ENCODE results near the gene FASTK. TPM values are rescaled to one million over a fixed set of nuclear protein-coding genes. Genes with fewer than 3 reads are reported as not detected.

The FASTK gene
- total and polyA plus RNA-seq, 2 donors = 42.4 to 87.8 TPM

GRCh38 chr7:151076863-151077704 is 3.5 kb downstream of the FASTK start:
- WGBS = 74% methylated on average over 33 of the region's 33 CpGs
- H3K4me1 ChIP-seq (ENCODE audit: insufficient read depth) = no peaks in the 10 kb centered on the region
- no peak for DNase-seq (ENCODE audit: extremely low spot score)
- H3K27ac ChIP-seq (ENCODE audit: low read depth) = no peak overlapping the region
- no peak overlapping the region for H3K4me3 ChIP-seq (ENCODE audit: low read depth, low read length)
- H3K36me3 ChIP-seq (ENCODE audit: insufficient read depth) = peaks cover 3% of the 10 kb centered on the region

- Histone ChIP-seq H3K4me1 (ENCODE audit: insufficient read depth) (no peaks in the 10 kb centered on the region), H3K4me3 (ENCODE audit: low read depth, low read length) (no peak overlapping the region), H3K27ac (ENCODE audit: low read depth) (no peak overlapping the region), H3K36me3 (ENCODE audit: insufficient read depth) (peaks cover 3% of the 10 kb centered on the region)
- DNase-seq (ENCODE audit: extremely low spot score) = no peak
- WGBS = 83% methylated on average over 22 of the region's 22 CpGs
Observed at GRCh38 chr7:151075978-151076426, 4.6 kb downstream of the FASTK start.

DNA sequence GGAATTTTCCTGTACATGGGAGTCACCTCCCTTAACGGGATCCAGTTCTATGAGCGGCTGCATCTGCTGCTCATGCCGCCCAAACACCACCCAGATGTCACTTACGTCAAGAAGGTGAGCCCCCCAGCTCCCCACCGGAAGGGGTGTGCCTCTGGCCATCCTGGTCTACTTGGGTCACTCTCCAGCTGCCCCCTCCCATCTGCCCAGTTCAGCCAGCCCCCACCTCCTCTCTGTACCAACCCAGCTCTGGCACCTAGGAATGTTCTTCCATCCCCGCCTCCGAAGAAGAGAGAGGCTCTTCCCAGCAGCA is 5.0 kb downstream of the FASTK start:
- WGBS = 81% methylated on average over 7 of the region's 7 CpGs
- H3K4me3 ChIP-seq (ENCODE audit: low read depth, low read length) = no peak overlapping the region
- H3K36me3 ChIP-seq (ENCODE audit: insufficient read depth) = peaks cover 3% of the 10 kb centered on the region
- H3K4me1 ChIP-seq (ENCODE audit: insufficient read depth) = no peaks in the 10 kb centered on the region
- DNase-seq (ENCODE audit: extremely low spot score) = no peak
- H3K27ac ChIP-seq (ENCODE audit: low read depth) = no peak overlapping the region

DNA sequence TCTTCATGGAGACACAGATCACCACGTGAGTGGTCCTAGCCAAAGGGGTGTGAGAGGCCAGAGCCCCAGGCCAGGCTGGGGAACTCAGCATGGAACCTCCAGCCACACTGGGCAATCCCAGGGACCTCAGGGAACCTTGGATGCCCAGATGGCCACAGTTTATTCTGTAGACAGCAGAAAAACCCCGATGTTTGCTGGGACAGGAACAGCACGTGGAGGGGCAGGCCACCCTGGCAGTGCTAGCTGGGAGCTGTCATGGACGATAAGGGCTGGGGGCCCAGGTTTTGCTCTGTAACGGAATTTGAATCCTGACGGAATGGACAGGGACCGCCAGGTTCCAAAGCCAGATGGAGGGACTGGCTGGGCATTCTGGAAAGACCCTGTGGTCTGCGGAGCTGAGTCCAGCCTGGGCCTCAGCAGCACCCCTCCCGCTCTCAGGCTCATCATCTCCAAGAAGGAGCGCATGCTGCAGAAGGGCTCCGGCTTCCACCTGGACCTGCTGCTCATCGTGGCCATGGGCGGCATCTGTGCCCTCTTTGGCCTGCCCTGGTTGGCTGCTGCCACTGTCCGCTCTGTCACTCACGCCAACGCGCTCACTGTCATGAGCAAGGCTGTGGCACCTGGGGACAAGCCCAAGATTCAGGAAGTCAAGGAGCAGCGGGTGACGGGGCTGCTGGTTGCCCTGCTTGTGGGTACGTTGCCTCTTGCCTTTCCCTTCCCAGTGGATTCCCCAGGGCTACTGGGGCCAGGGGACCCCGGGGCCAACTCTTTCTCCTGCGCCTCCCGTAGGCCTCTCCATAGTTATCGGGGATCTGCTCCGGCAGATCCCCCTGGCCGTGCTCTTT is 5.6 kb downstream of the FASTK start:
- DNase-seq (ENCODE audit: extremely low spot score) = no peak
- 89% methylated on average over 26 of the region's 26 CpGs for WGBS
- Histone ChIP-seq H3K4me3 (ENCODE audit: low read depth, low read length) (no peak overlapping the region), H3K36me3 (ENCODE audit: insufficient read depth) (peaks cover 6% of the 10 kb centered on the region), H3K4me1 (ENCODE audit: insufficient read depth) (no peaks in the 10 kb centered on the region), H3K27ac (ENCODE audit: low read depth) (no peak overlapping the region)

- peaks cover 8% of the 10 kb centered on the region for H3K36me3 ChIP-seq (ENCODE audit: insufficient read depth)
- no peak overlapping the region for H3K4me3 ChIP-seq (ENCODE audit: low read depth, low read length)
- no peaks in the 10 kb centered on the region for H3K4me1 ChIP-seq (ENCODE audit: insufficient read depth)
- 85% methylated on average over 17 of the region's 17 CpGs for WGBS
- DNase-seq (ENCODE audit: extremely low spot score) = no peak
- H3K27ac ChIP-seq (ENCODE audit: low read depth) = no peak overlapping the region
Observed at GRCh38 chr7:151073990-151074389, 6.6 kb downstream of the FASTK start.

DNA sequence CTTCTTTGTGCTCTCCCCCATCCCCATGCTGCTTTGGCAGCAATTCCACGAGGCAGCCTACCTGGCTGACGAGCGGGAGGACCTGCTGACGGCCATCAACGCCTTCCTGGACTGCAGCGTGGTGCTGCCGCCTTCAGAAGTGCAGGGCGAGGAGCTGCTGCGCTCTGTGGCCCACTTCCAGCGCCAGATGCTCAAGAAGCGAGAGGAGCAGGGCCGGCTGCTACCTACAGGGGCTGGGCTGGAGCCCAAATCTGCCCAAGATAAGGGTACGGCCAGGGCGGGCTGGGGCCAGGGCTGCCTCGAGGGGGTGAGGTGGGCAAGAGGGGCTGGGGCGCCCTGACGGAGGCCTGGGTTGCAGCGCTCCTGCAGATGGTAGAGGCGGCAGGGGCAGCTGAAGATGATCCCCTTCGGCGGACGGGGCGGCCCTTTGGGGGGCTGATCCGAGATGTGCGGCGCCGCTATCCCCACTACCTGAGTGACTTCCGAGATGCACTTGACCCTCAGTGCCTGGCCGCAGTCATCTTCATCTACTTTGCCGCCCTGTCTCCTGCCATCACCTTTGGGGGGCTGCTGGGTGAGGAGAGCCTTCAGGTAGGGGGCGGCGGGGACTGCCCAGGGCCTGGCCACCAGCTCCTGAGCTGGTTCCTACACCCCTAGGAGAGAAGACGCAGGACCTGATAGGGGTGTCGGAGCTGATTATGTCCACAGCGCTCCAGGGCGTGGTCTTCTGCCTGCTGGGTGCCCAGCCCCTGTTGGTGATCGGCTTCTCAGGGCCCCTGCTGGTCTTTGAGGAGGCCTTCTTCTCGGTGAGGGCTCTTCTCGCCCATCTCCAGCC is 9.4 kb downstream of the FASTK start:
- Histone ChIP-seq H3K4me1 (ENCODE audit: insufficient read depth) (no peaks in the 10 kb centered on the region), H3K36me3 (ENCODE audit: insufficient read depth) (peaks cover 8% of the 10 kb centered on the region), H3K27ac (ENCODE audit: low read depth) (no peak overlapping the region), H3K4me3 (ENCODE audit: low read depth, low read length) (no peak overlapping the region)
- WGBS = 92% methylated on average over 39 of the region's 39 CpGs
- no peak for DNase-seq (ENCODE audit: extremely low spot score)

DNA sequence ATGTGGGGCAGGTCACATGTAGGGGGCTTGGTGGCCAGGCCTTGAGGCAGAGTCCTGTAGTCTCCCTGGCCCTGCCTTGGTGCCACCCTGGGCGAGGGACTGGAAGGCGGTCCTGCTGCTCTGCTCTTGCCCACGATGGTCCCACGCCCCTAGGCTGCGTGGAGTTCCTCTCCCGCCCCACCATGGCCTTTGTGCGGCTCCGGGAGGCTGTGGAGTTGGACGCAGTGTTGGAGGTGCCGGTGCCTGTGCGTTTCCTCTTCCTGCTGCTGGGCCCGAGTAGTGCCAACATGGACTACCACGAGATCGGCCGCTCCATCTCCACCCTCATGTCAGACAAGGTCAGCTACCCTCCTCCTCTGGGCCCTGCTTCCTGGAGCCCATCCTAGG is 10.0 kb downstream of the FASTK start:
- WGBS = 92% methylated on average over 15 of the region's 15 CpGs
- Histone ChIP-seq H3K4me3 (ENCODE audit: low read depth, low read length) (no peak overlapping the region), H3K27ac (ENCODE audit: low read depth) (no peak overlapping the region), H3K36me3 (ENCODE audit: insufficient read depth) (peaks cover 8% of the 10 kb centered on the region), H3K4me1 (ENCODE audit: insufficient read depth) (no peaks in the 10 kb centered on the region)
- no peak for DNase-seq (ENCODE audit: extremely low spot score)

GRCh38 chr7:151069841-151070573 is 10.6 kb downstream of the FASTK start:
- Histone ChIP-seq H3K4me3 (ENCODE audit: low read depth, low read length) (no peak overlapping the region), H3K27ac (ENCODE audit: low read depth) (no peak overlapping the region), H3K4me1 (ENCODE audit: insufficient read depth) (no peaks in the 10 kb centered on the region), H3K36me3 (ENCODE audit: insufficient read depth) (peaks cover 8% of the 10 kb centered on the region)
- no peak for DNase-seq (ENCODE audit: extremely low spot score)
- WGBS = 87% methylated on average over 17 of the region's 17 CpGs

DNA sequence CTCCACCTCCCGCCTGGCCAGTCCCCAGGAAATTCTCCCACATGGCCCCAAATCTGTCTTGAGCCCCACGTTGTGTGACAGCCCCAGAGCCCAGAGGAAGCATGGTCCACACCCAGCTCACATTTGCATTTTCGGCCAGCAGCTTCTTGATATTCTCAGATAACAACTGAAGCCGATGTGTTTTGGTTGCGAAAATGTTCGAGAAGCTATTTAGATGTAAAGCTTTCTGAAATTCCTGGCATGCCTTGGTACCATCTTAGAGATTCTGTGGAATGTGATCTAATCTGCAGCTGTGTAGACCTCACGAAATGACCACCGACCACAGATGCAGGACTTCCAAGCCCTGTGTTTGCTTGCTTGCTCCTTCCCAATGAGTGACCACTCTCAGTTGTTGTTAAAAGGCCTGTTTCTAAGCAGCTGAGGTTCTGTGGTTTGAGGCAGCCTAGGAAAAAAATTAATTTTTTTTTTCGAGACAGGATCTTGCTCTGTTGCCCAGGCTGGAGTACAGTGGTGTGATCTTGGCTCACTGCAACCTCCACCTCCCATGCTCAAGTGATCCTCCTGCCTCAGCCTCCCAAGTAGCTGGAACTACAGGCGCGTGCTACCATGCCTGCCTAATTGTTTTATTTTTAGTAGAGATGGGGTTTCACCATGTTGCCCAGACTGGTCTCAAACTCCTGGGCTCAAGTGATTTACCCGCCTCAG is 12.4 kb downstream of the FASTK start:
- no peak overlapping the region for H3K4me3 ChIP-seq (ENCODE audit: low read depth, low read length)
- H3K4me1 ChIP-seq (ENCODE audit: insufficient read depth) = no peaks in the 10 kb centered on the region
- H3K36me3 ChIP-seq (ENCODE audit: insufficient read depth) = peaks cover 10% of the 10 kb centered on the region
- H3K27ac ChIP-seq (ENCODE audit: low read depth) = no peak overlapping the region
- 79% methylated on average over 12 of the region's 12 CpGs for WGBS
- DNase-seq (ENCODE audit: extremely low spot score) = no peak

- Histone ChIP-seq H3K36me3 (ENCODE audit: insufficient read depth) (peaks cover 10% of the 10 kb centered on the region), H3K4me1 (ENCODE audit: insufficient read depth) (no peaks in the 10 kb centered on the region), H3K4me3 (ENCODE audit: low read depth, low read length) (no peak overlapping the region), H3K27ac (ENCODE audit: low read depth) (no peak overlapping the region)
- no peak for DNase-seq (ENCODE audit: extremely low spot score)
- 90% methylated on average over 39 of the region's 39 CpGs for WGBS
Observed at GRCh38 chr7:151066273-151066974, 14.2 kb downstream of the FASTK start.

DNA sequence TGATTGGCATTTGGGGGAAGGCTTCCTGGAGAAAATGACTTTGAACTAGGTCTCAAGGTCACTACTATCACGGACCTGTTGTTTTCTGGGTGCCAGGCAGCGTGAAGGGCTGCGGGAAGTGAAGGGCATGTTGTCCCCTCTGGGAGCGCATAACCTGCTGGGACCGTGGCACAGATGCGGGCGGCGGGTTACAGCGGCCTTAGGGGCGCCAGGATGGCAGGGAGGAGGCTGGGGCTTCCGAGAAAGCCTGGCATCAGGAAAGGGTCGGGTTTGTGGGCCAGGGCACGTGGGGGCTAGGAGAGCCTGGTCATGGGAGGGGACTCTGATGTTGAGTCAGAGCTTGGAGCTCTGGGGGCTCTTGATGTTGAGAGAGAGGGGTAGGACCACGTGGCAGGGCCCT is 15.1 kb downstream of the FASTK start:
- Histone ChIP-seq H3K27ac (ENCODE audit: low read depth) (no peak overlapping the region), H3K36me3 (ENCODE audit: insufficient read depth) (peaks cover 10% of the 10 kb centered on the region), H3K4me1 (ENCODE audit: insufficient read depth) (no peaks in the 10 kb centered on the region), H3K4me3 (ENCODE audit: low read depth, low read length) (no peak overlapping the region)
- WGBS = 89% methylated on average over 14 of the region's 14 CpGs
- no peak for DNase-seq (ENCODE audit: extremely low spot score)

DNA sequence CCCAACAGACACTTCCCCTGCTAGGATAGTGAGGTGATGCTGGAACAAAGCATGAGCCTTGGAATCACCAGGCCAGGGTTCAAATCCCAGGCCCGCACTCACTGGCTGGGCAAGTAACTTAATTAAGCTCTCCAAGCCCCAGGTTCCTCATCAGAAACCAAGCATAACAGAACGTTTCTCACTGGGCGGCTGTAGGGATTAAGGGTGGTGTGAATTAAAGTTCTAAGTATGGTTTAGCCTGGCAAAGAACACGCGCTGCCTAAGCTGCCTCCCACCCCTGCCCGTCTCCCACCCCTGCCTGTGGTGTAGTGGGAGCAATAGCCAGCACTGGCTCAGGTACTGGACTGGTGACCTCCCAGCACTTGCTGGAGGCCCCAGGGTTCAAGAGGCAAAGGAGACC is 15.6 kb downstream of the FASTK start:
- Histone ChIP-seq H3K4me3 (ENCODE audit: low read depth, low read length) (no peak overlapping the region), H3K27ac (ENCODE audit: low read depth) (no peak overlapping the region), H3K36me3 (ENCODE audit: insufficient read depth) (peaks cover 7% of the 10 kb centered on the region), H3K4me1 (ENCODE audit: insufficient read depth) (no peaks in the 10 kb centered on the region)
- WGBS = 89% methylated on average over 6 of the region's 6 CpGs
- DNase-seq (ENCODE audit: extremely low spot score) = no peak
